Measurements from ENCODE around the gene DENND1C. TPM values are rescaled to one million over a fixed set of nuclear protein-coding genes. Genes with fewer than 3 reads are reported as not detected.

Gene DENND1C
- total and polyA plus RNA-seq, 7 experiments from 2014 or later, result 57.3 to 142 (median 118) TPM

DNA sequence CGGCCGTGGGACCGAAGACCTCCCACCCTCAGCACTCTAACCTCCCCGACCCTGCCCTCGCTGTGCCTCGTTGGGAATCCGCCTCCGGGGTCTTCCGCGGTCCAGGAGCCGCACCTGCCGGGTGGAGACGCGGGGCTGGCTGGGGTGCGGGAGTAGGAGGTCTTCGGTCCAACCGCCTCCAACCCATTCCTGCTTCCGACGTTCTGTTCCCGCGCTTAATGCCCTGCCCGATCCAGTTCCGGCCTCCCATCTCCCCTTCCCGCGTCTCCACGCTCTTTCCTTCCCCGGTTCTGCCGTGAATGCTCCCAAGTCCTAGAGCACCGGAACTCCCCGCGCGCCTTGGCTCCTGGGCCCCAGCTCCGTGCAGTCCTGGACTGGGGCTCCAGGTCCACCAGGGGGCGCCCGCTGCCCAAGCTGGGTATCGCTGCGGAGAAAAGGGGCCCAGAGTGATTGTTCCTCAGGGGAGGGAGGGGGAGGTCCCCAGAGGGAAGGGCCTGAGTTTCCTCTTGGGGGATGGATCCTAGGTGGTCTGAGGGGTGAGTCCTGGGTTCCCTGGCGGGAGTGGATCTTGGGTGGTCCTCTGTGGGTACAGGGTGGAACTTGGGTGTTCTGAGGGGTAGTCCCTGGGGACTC, 35.2 kb upstream of the DENND1C start:
- ChIA-PET CTCF (interaction anchor here (0.6 to 1.9 kb wide), 11 partner anchors 9 to 808 kb away, joined by 3 to 11 read pairs (median 4); partner anchors contain the start of gene DENND1C), POLR2A (interaction anchor here (0.6 to 2.2 kb wide), 5 partner anchors 33 to 347 kb away, joined by 3 to 13 read pairs (median 4); partner anchors contain the start of gene DENND1C)
- Mint-ChIP-seq H3K27me3 (peaks cover 0 to 2% (median 0%) of the 10 kb centered on the region in 5 donors), H3K4me1 (peaks cover 22 to 35% (median 33%) of the 10 kb centered on the region in 7 donors), H3K27ac (peak overlapping the region; percentile 22 to 90 (median 69)), H3K36me3 (no peaks in the 10 kb centered on the region), H3K4me3 (peak overlapping the region; percentile 81 to 100 (median 96)), H3K9me3 (no peaks in the 10 kb centered on the region)
- peak; percentile 91 for ATAC-seq
- Histone ChIP-seq H3K4me1 (ENCODE audit: control insufficient read depth in 2 of 2, insufficient read depth in 2 of 2, low read length in 2 of 2) (peaks cover 8 to 20% of the 10 kb centered on the region in 2 donors), H3K27me3 (ENCODE audit: control insufficient read depth in 2 of 2, insufficient read depth in 2 of 2, low read length in 2 of 2) (no peaks in the 10 kb centered on the region), H3K36me3 (ENCODE audit: control insufficient read depth in 2 of 3, insufficient read depth in 3 of 3, low read length in 3 of 3) (no peaks in the 10 kb centered on the region), H3K27ac (ENCODE audit: low read depth, low read length) (peak overlapping the region; percentile 49), H3K4me3 (ENCODE audit: low read length) (peak overlapping the region; percentile 68), H3K9me3 (ENCODE audit: control insufficient read depth in 2 of 3, low read length in 3 of 3) (no peaks in the 10 kb centered on the region)
- peak; percentile 72 to 96 (median 85) for DNase-seq
- intact Hi-C loops (cut with micrococcal nuclease), result loop anchor here (1.0 to 5.0 kb wide), 12 partner anchors 14 to 347 kb away; partner anchors contain the start of genes CD70 (in 1 of the 2), GPR108 (in 1 of the 2), SH2D3A (in 1 of the 2) and TNFSF9 (in 1 of the 2)

DNA sequence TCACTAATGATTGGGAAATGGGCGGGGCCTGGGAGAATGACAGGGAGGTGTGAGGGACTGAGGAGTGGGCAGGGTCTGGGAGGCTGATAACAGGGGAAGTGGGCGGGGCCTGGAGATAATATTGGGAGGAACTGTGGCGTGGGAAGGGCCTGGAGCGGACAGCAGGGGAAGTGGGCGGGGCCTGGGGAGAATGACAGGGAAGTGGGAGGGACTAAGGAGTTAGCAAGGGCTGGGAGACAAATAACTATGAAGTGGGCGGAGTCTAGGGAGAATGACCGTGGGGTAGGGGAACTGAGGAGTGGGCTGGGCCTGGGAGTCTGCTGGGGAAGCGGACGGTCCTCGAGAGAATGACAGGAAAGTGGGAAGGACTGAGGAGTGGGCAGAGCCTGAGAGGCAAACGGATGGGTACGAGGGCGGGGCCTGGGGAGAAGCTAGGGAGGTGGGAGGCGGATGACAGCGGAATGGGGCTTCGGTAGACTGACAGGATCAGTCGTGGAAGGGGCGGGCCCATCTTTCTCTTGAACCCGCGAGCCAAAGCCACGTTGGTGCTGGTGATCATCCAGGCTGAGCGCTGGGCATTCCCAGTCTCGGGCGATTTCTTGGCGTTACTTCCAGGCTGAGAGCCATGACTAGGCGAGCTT, 34.6 kb upstream of the DENND1C start:
- no peaks in the 10 kb centered on the region for H3K9me3 Mint-ChIP-seq
- peak overlapping the region; percentile 81 to 100 (median 96) for H3K4me3 Mint-ChIP-seq
- Histone ChIP-seq H3K36me3 (ENCODE audit: control insufficient read depth in 2 of 3, insufficient read depth in 3 of 3, low read length in 3 of 3) (no peaks in the 10 kb centered on the region), H3K27ac (ENCODE audit: low read depth, low read length) (peak overlapping the region; percentile 49), H3K27me3 (ENCODE audit: control insufficient read depth in 2 of 2, insufficient read depth in 2 of 2, low read length in 2 of 2) (no peaks in the 10 kb centered on the region), H3K9me3 (ENCODE audit: control insufficient read depth in 2 of 3, low read length in 3 of 3) (no peaks in the 10 kb centered on the region), H3K4me1 (ENCODE audit: control insufficient read depth in 2 of 2, insufficient read depth in 2 of 2, low read length in 2 of 2) (peaks cover 6 to 20% of the 10 kb centered on the region in 2 donors), H3K4me3 (ENCODE audit: low read length) (peak overlapping the region; percentile 68)
- no peaks in the 10 kb centered on the region for H3K36me3 Mint-ChIP-seq
- H3K27me3 Mint-ChIP-seq, result peaks cover 0 to 2% (median 0%) of the 10 kb centered on the region in 5 donors
- intact Hi-C loops (cut with micrococcal nuclease), result loop anchor here (1.0 to 5.0 kb wide), 10 partner anchors 14 to 347 kb away; partner anchors contain the start of genes CD70 (in 1 of the 2), GPR108 (in 1 of the 2), SH2D3A (in 1 of the 2) and TNFSF9 (in 1 of the 2)
- ATAC-seq (peak; percentile 78), DNase-seq (peak in 8 of 9 donors; percentile 24 to 76 (median 50))
- POLR2A ChIA-PET, result interaction anchor here (0.6 to 2.2 kb wide), 5 partner anchors 33 to 348 kb away, joined by 3 to 13 read pairs (median 4); partner anchors contain the start of gene DENND1C
- CTCF ChIA-PET, result interaction anchor here (0.6 to 1.9 kb wide), 9 partner anchors 8 to 347 kb away, joined by 3 to 11 read pairs (median 5); partner anchors contain the start of gene DENND1C
- H3K27ac Mint-ChIP-seq, result peak overlapping the region; percentile 3 to 86 (median 72)
- H3K4me1 Mint-ChIP-seq, result peaks cover 22 to 36% (median 32%) of the 10 kb centered on the region in 7 donors

DNA sequence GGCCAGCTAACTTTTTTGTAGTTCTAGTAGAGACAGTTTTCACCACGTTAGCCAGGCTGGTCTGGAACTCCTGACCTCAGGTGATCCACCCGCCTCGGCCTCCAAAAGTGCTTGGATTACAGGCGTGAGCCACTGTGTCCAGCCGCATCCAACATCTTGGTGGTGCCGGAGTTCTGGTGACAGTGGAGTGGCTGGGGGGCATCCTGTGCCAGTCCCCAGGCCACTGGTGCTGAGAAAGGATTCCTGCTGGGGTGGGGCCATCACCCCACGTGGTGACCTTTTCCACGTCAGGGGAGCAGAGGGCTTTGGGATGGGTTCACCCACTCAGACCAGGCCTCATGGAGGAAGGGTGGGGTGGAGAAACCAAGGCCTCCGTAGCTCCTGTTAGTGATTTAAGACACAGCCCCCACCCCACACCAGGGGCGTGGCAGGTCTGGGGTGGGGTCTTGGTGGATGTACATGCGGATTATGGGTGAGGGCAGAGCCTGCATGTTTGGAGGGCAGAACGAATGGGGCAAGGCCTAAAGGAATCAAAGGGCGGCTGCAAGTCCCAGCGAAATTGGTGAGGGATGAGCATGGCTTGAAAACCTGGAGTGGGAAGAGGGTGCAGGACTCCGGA, 33.4 kb upstream of the DENND1C start:
- Histone ChIP-seq H3K4me1 (ENCODE audit: control insufficient read depth in 2 of 2, insufficient read depth in 2 of 2, low read length in 2 of 2) (peaks cover 6 to 20% of the 10 kb centered on the region in 2 donors), H3K27ac (ENCODE audit: low read depth, low read length) (no peak overlapping the region), H3K4me3 (ENCODE audit: low read length) (no peak overlapping the region), H3K36me3 (ENCODE audit: control insufficient read depth in 2 of 3, insufficient read depth in 3 of 3, low read length in 3 of 3) (no peaks in the 10 kb centered on the region), H3K27me3 (ENCODE audit: control insufficient read depth in 2 of 2, insufficient read depth in 2 of 2, low read length in 2 of 2) (no peaks in the 10 kb centered on the region), H3K9me3 (ENCODE audit: control insufficient read depth in 2 of 3, low read length in 3 of 3) (no peaks in the 10 kb centered on the region)
- Mint-ChIP-seq H3K36me3 (no peaks in the 10 kb centered on the region), H3K27ac (peak overlapping the region in 3 of 9 donors; percentile 4 to 75 (median 5)), H3K27me3 (peaks cover 0 to 2% (median 0%) of the 10 kb centered on the region in 5 donors), H3K9me3 (no peaks in the 10 kb centered on the region), H3K4me1 (peaks cover 22 to 36% (median 31%) of the 10 kb centered on the region in 7 donors), H3K4me3 (peak overlapping the region in 9 of 10 donors; percentile 2 to 100 (median 59))
- intact Hi-C loops (cut with micrococcal nuclease), result loop anchor here in 1 of 2 donors (5.0 kb wide), 1 partner anchor 72 kb away; no protein-coding TSS in a partner anchor
- no peak for ATAC-seq
- DNase-seq, result no peak
- ChIA-PET CTCF (interaction anchor here (0.6 kb wide), 1 partner anchor 36 kb away, joined by 4 read pairs; no protein-coding TSS in a partner anchor), POLR2A (interaction anchor here (0.5 to 1.4 kb wide), 2 partner anchors 90 to 1008 kb away, joined by 3 to 4 read pairs; partner anchors contain the start of gene KHSRP)

DNA sequence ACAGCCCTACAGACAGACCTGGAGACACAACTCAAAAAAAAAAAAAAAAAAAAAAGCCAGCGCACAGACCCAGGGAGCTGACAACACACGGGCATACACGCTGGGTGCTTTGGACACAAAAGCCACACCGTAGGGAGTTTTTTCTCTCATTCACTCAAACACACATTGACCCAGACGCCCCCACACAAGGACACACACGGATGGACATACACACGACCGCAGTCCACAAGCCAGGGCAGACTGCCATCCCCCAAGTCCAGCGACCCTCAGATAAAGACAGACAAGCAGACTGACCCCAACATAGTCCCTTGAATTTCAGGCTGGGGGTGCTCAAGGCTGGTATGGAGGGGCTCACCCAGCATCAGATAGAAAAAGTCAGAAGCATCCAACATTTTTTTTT, 32.5 kb upstream of the DENND1C start:
- DNase-seq (no peak), ATAC-seq (no peak)
- Mint-ChIP-seq H3K4me3 (peak overlapping the region in 3 of 10 donors; percentile 7 to 61 (median 55)), H3K9me3 (no peaks in the 10 kb centered on the region), H3K27ac (peak overlapping the region in 3 of 9 donors; percentile 24 to 51 (median 45)), H3K27me3 (peaks cover 0 to 2% (median 0%) of the 10 kb centered on the region in 5 donors), H3K4me1 (peaks cover 19 to 33% (median 29%) of the 10 kb centered on the region in 7 donors), H3K36me3 (no peaks in the 10 kb centered on the region)
- Histone ChIP-seq H3K9me3 (ENCODE audit: control insufficient read depth in 2 of 3, low read length in 3 of 3) (no peaks in the 10 kb centered on the region), H3K4me3 (ENCODE audit: low read length) (no peak overlapping the region), H3K36me3 (ENCODE audit: control insufficient read depth in 2 of 3, insufficient read depth in 3 of 3, low read length in 3 of 3) (no peaks in the 10 kb centered on the region), H3K27me3 (ENCODE audit: control insufficient read depth in 2 of 2, insufficient read depth in 2 of 2, low read length in 2 of 2) (no peaks in the 10 kb centered on the region), H3K27ac (ENCODE audit: low read depth, low read length) (no peak overlapping the region), H3K4me1 (ENCODE audit: control insufficient read depth in 2 of 2, insufficient read depth in 2 of 2, low read length in 2 of 2) (peaks cover 6 to 20% of the 10 kb centered on the region in 2 donors)
- intact Hi-C loops (cut with micrococcal nuclease), result no loop called here
- ChIA-PET CTCF (no interaction called here), POLR2A (interaction anchor here (1.4 kb wide), 1 partner anchor 89 kb away, joined by 3 read pairs; the partner anchor contains the start of gene KHSRP)

DNA sequence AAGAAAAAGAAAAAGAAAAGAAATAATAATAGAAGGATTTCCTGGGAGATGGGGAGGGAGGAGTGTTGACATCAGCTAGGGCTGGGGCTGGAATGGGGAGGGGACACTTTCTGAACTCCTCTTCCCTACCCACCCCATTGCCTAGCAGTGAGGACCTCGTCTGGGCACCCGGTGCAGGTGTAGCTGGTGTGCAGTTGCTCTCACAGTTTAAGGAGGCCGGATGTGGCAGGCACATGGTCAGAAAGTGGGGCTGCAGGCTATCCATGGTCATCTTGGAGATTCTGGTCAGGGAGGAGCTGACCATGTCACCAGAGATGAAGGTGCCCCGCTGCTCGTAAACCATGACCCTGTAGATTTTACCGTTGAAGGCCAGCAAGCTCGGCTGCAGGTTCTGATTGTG, 29.0 kb upstream of the DENND1C start:
- no peak for DNase-seq
- Mint-ChIP-seq H3K4me3 (no peak overlapping the region), H3K4me1 (peaks cover 0 to 5% (median 3%) of the 10 kb centered on the region in 7 donors), H3K27ac (no peak overlapping the region), H3K36me3 (no peaks in the 10 kb centered on the region), H3K9me3 (no peaks in the 10 kb centered on the region), H3K27me3 (no peaks in the 10 kb centered on the region)
- H3K9me3 ChIP-seq (ENCODE audit: control insufficient read depth in 2 of 3, low read length in 3 of 3), result no peaks in the 10 kb centered on the region
- CTCF ChIA-PET, result interaction anchor here (0.6 kb wide), 1 partner anchor 30 kb away, joined by 3 read pairs; no protein-coding TSS in a partner anchor
- no peak overlapping the region for H3K27ac ChIP-seq (ENCODE audit: low read depth, low read length)
- no peak overlapping the region for H3K4me3 ChIP-seq (ENCODE audit: low read length)
- no peak for ATAC-seq
- POLR2A ChIA-PET, result no interaction called here
- H3K27me3 ChIP-seq (ENCODE audit: control insufficient read depth in 2 of 2, insufficient read depth in 2 of 2, low read length in 2 of 2), result no peaks in the 10 kb centered on the region
- intact Hi-C loops (cut with micrococcal nuclease), result no loop called here
- no peaks in the 10 kb centered on the region for H3K36me3 ChIP-seq (ENCODE audit: control insufficient read depth in 2 of 3, insufficient read depth in 3 of 3, low read length in 3 of 3)
- no peaks in the 10 kb centered on the region for H3K4me1 ChIP-seq (ENCODE audit: control insufficient read depth in 2 of 2, insufficient read depth in 2 of 2, low read length in 2 of 2)

All from naive thymus-derived CD4-positive, alpha-beta T cell (primary cell).